Measurements from ENCODE around the gene ZNF668. TPM values are rescaled to one million over a fixed set of nuclear protein-coding genes. Genes with fewer than 3 reads are reported as not detected.

The ZNF668 gene
- total RNA-seq, 2 donors from 2014 or later, result 16.4 to 30.5 TPM

GRCh38 chr16:31081428-31082351, 7.7 kb upstream of the ZNF668 start:
- Mint-ChIP-seq H3K27ac (no peak overlapping the region), H3K4me3 (no peak overlapping the region), H3K36me3 (no peaks in the 10 kb centered on the region), H3K9me3 (no peaks in the 10 kb centered on the region), H3K27me3 (no peaks in the 10 kb centered on the region), H3K4me1 (ENCODE audit: low read depth in 2 of 2) (peaks cover 13 to 25% of the 10 kb centered on the region in 2 donors)
- DNase-seq (ENCODE audit: low spot score) (no peak), ATAC-seq (no peak)

GRCh38 chr16:31080756-31081419, 6.8 kb upstream of the ZNF668 start:
- no peak overlapping the region for H3K27ac Mint-ChIP-seq
- H3K9me3 Mint-ChIP-seq, result no peaks in the 10 kb centered on the region
- peaks cover 13 to 25% of the 10 kb centered on the region in 2 donors for H3K4me1 Mint-ChIP-seq (ENCODE audit: low read depth in 2 of 2)
- H3K4me3 Mint-ChIP-seq, result no peak overlapping the region
- no peak for DNase-seq (ENCODE audit: low spot score)
- H3K27me3 Mint-ChIP-seq, result no peaks in the 10 kb centered on the region
- no peak for ATAC-seq
- no peaks in the 10 kb centered on the region for H3K36me3 Mint-ChIP-seq

GRCh38 chr16:31080035-31080629, 6.1 kb upstream of the ZNF668 start:
- Mint-ChIP-seq H3K27ac (peak overlapping the region in 1 of 2 donors; percentile 35), H3K27me3 (no peaks in the 10 kb centered on the region), H3K9me3 (no peaks in the 10 kb centered on the region), H3K4me3 (no peak overlapping the region), H3K4me1 (ENCODE audit: low read depth in 2 of 2) (peaks cover 14 to 22% of the 10 kb centered on the region in 2 donors), H3K36me3 (no peaks in the 10 kb centered on the region)
- DNase-seq (ENCODE audit: low spot score), result no peak
- ATAC-seq, result no peak

GRCh38 chr16:31079342-31079944, 5.4 kb upstream of the ZNF668 start:
- peaks cover 6% of the 10 kb centered on the region for H3K36me3 Mint-ChIP-seq
- DNase-seq (ENCODE audit: low spot score), result no peak
- H3K4me1 Mint-ChIP-seq (ENCODE audit: low read depth in 2 of 2), result peaks cover 21 to 29% of the 10 kb centered on the region in 2 donors
- H3K9me3 Mint-ChIP-seq, result no peaks in the 10 kb centered on the region
- peak overlapping the region in 1 of 2 donors; percentile 35 for H3K27ac Mint-ChIP-seq
- H3K27me3 Mint-ChIP-seq, result no peaks in the 10 kb centered on the region
- ATAC-seq, result peak in 1 of 2 donors; percentile 61
- no peak overlapping the region for H3K4me3 Mint-ChIP-seq

GRCh38 chr16:31078597-31079341, 4.7 kb upstream of the ZNF668 start:
- no peak for DNase-seq (ENCODE audit: low spot score)
- no peak for ATAC-seq
- Mint-ChIP-seq H3K27ac (peak overlapping the region in 1 of 2 donors; percentile 35), H3K4me3 (no peak overlapping the region), H3K9me3 (no peaks in the 10 kb centered on the region), H3K4me1 (ENCODE audit: low read depth in 2 of 2) (peaks cover 23 to 29% of the 10 kb centered on the region in 2 donors), H3K36me3 (peaks cover 7% of the 10 kb centered on the region), H3K27me3 (no peaks in the 10 kb centered on the region)

GRCh38 chr16:31077592-31078396, 3.8 kb upstream of the ZNF668 start:
- Mint-ChIP-seq H3K9me3 (no peaks in the 10 kb centered on the region), H3K4me1 (ENCODE audit: low read depth in 2 of 2) (peaks cover 25 to 30% of the 10 kb centered on the region in 2 donors), H3K27ac (no peak overlapping the region), H3K27me3 (no peaks in the 10 kb centered on the region), H3K4me3 (no peak overlapping the region), H3K36me3 (peaks cover 8% of the 10 kb centered on the region)
- no peak for ATAC-seq
- no peak for DNase-seq (ENCODE audit: low spot score)

GRCh38 chr16:31077024-31077423, 3.0 kb upstream of the ZNF668 start:
- Mint-ChIP-seq H3K4me3 (no peak overlapping the region), H3K4me1 (ENCODE audit: low read depth in 2 of 2) (peaks cover 27 to 31% of the 10 kb centered on the region in 2 donors), H3K36me3 (peaks cover 13% of the 10 kb centered on the region), H3K27me3 (no peaks in the 10 kb centered on the region), H3K27ac (no peak overlapping the region), H3K9me3 (no peaks in the 10 kb centered on the region)
- no peak for DNase-seq (ENCODE audit: low spot score)
- no peak for ATAC-seq

GRCh38 chr16:31076319-31076718, 2.3 kb upstream of the ZNF668 start:
- no peak for ATAC-seq
- Mint-ChIP-seq H3K27ac (peak overlapping the region in 1 of 2 donors; percentile 39), H3K36me3 (peaks cover 13% of the 10 kb centered on the region), H3K4me3 (no peak overlapping the region), H3K4me1 (ENCODE audit: low read depth in 2 of 2) (peaks cover 33 to 37% of the 10 kb centered on the region in 2 donors), H3K9me3 (no peaks in the 10 kb centered on the region), H3K27me3 (no peaks in the 10 kb centered on the region)
- DNase-seq (ENCODE audit: low spot score), result no peak

GRCh38 chr16:31074814-31075183, 759 bp upstream of the ZNF668 start:
- Mint-ChIP-seq H3K27me3 (no peaks in the 10 kb centered on the region), H3K4me3 (peak overlapping the region; percentile 98), H3K27ac (peak overlapping the region; percentile 92 to 93), H3K9me3 (no peaks in the 10 kb centered on the region), H3K36me3 (peaks cover 13% of the 10 kb centered on the region), H3K4me1 (ENCODE audit: low read depth in 2 of 2) (peaks cover 33 to 37% of the 10 kb centered on the region in 2 donors)
- DNase-seq (ENCODE audit: low spot score) (no peak), ATAC-seq (no peak)

- Mint-ChIP-seq H3K27me3 (no peaks in the 10 kb centered on the region), H3K4me1 (ENCODE audit: low read depth in 2 of 2) (peaks cover 34 to 40% of the 10 kb centered on the region in 2 donors), H3K4me3 (peak overlapping the region; percentile 98), H3K9me3 (no peaks in the 10 kb centered on the region), H3K36me3 (peaks cover 13% of the 10 kb centered on the region), H3K27ac (peak overlapping the region; percentile 92 to 93)
- ATAC-seq, result peak; percentile 75 to 86
- DNase-seq (ENCODE audit: low spot score), result peak; percentile 94
Observed at GRCh38 chr16:31073142-31073969, 684 bp downstream of the ZNF668 start.

GRCh38 chr16:31072540-31073141, 1.4 kb downstream of the ZNF668 start:
- ATAC-seq (no peak), DNase-seq (ENCODE audit: low spot score) (no peak)
- peak overlapping the region; percentile 98 for H3K4me3 Mint-ChIP-seq
- H3K9me3 Mint-ChIP-seq, result no peaks in the 10 kb centered on the region
- H3K4me1 Mint-ChIP-seq (ENCODE audit: low read depth in 2 of 2), result peaks cover 30 to 33% of the 10 kb centered on the region in 2 donors
- H3K36me3 Mint-ChIP-seq, result peaks cover 13% of the 10 kb centered on the region
- H3K27me3 Mint-ChIP-seq, result no peaks in the 10 kb centered on the region
- peak overlapping the region; percentile 92 to 93 for H3K27ac Mint-ChIP-seq
